NCI-H1105 treated with DMSO at 0.1 percent for 48 hours (cell line): ENCODE results near the gene CFC1.
"Not testable (repeated sequence)": the region's sequence is repeated elsewhere in the genome, so short reads cannot be mapped to it uniquely, and the experiment has no call there.

Experiments
- DNase-seq: peaks from one replicate; lab custom pipeline; 2025; lab: John Stamatoyannopoulos, UW

Gene CFC1

GRCh38 chr2:130583582-130583981 is 15.8 kb downstream of the CFC1 start:
- not testable (repeated sequence) for DNase-seq

- DNase-seq = not testable (repeated sequence)
Observed at GRCh38 chr2:130582970-130583369, 16.4 kb downstream of the CFC1 start.

- not testable (repeated sequence) for DNase-seq
Observed at GRCh38 chr2:130581491-130581890, 17.9 kb downstream of the CFC1 start.

- not testable (repeated sequence) for DNase-seq
Observed at GRCh38 chr2:130579121-130579520, 20.3 kb downstream of the CFC1 start.

- DNase-seq = not testable (repeated sequence)
Observed at GRCh38 chr2:130577559-130577958, 21.8 kb downstream of the CFC1 start.

GRCh38 chr2:130576209-130576784 is 23.1 kb downstream of the CFC1 start:
- not testable (repeated sequence) for DNase-seq

GRCh38 chr2:130574230-130574629 is 25.1 kb downstream of the CFC1 start:
- not testable (repeated sequence) for DNase-seq

- not testable (repeated sequence) for DNase-seq
Observed at GRCh38 chr2:130571929-130572328, 27.4 kb downstream of the CFC1 start.

GRCh38 chr2:130566165-130566564 is 33.2 kb downstream of the CFC1 start:
- not testable (repeated sequence) for DNase-seq

GRCh38 chr2:130556441-130556840 is 42.9 kb downstream of the CFC1 start:
- not testable (repeated sequence) for DNase-seq

- not testable (repeated sequence) for DNase-seq
Observed at GRCh38 chr2:130554178-130554577, 45.2 kb downstream of the CFC1 start.

GRCh38 chr2:130549475-130549874 is 49.9 kb downstream of the CFC1 start:
- not testable (repeated sequence) for DNase-seq

GRCh38 chr2:130548418-130548817 is 51.0 kb downstream of the CFC1 start:
- DNase-seq = not testable (repeated sequence)

- DNase-seq = not testable (repeated sequence)
Observed at GRCh38 chr2:130544978-130545377, 54.4 kb downstream of the CFC1 start.

- DNase-seq = not testable (repeated sequence)
Observed at GRCh38 chr2:130543785-130544528, 55.4 kb downstream of the CFC1 start.

GRCh38 chr2:130542789-130543188 is 56.6 kb downstream of the CFC1 start:
- DNase-seq = not testable (repeated sequence)
